ENCODE measurements around the gene ALG2. TPM values are rescaled to one million over a fixed set of nuclear protein-coding genes. Genes with fewer than 3 reads are reported as not detected.

Gene ALG2
- total RNA-seq, 4 donors from 2014 or later = 21.9 to 32.3 (median 25.4) TPM

- Histone ChIP-seq H3K4me1 (no peaks in the 10 kb centered on the region), H3K4me3 (no peak overlapping the region), H3K36me3 (no peaks in the 10 kb centered on the region), H3K9me3 (no peaks in the 10 kb centered on the region), H3K27ac (no peak overlapping the region), H3K27me3 (peaks cover 25% of the 10 kb centered on the region)
- no peak for ATAC-seq
- TF ChIP-seq POLR2AphosphoS5 (IDR thresholded peaks at IDR 0.05) (no peak), CTCF (IDR thresholded peaks at IDR 0.05) (no peak), POLR2A (IDR thresholded peaks at IDR 0.05) (no peak), EP300 (IDR thresholded peaks at IDR 0.05) (no peak)
- 64 to 87% methylated on average over 6 to 15 of the region's 15 CpGs for WGBS, 2 donors (ENCODE audit: low coverage in 1 of 2)
Measured at GRCh38 chr9:99171225-99172123, 50.3 kb downstream of the ALG2 start.

- Histone ChIP-seq H3K9me3 (no peaks in the 10 kb centered on the region), H3K4me1 (no peaks in the 10 kb centered on the region), H3K27ac (no peak overlapping the region), H3K27me3 (peaks cover 25% of the 10 kb centered on the region), H3K36me3 (no peaks in the 10 kb centered on the region), H3K4me3 (no peak overlapping the region)
- ATAC-seq = no peak
- TF ChIP-seq CTCF (IDR thresholded peaks at IDR 0.05) = no peak
- TF ChIP-seq EP300 (IDR thresholded peaks at IDR 0.05) = no peak
- TF ChIP-seq POLR2A (IDR thresholded peaks at IDR 0.05) = no peak
- TF ChIP-seq POLR2AphosphoS5 (IDR thresholded peaks at IDR 0.05) = no peak
- 33 to 49% methylated on average over 7 to 8 of the region's 10 CpGs for WGBS, 2 donors (ENCODE audit: low coverage in 1 of 2)
Measured at GRCh38 chr9:99169982-99170761, 51.6 kb downstream of the ALG2 start.

- ATAC-seq = no peak
- H3K4me3 ChIP-seq = no peak overlapping the region
- H3K27ac ChIP-seq = no peak overlapping the region
- H3K9me3 ChIP-seq = no peaks in the 10 kb centered on the region
- H3K4me1 ChIP-seq = no peaks in the 10 kb centered on the region
- H3K27me3 ChIP-seq = peaks cover 25% of the 10 kb centered on the region
- no peak for TF ChIP-seq CTCF (IDR thresholded peaks at IDR 0.05)
- TF ChIP-seq EP300 (IDR thresholded peaks at IDR 0.05) = no peak
- no peak for TF ChIP-seq POLR2A (IDR thresholded peaks at IDR 0.05)
- no peak for TF ChIP-seq POLR2AphosphoS5 (IDR thresholded peaks at IDR 0.05)
- 79% methylated on average over 2 of the region's 2 CpGs; no CpG with 5 or more reads in 1 of the 2 donors for WGBS, 2 donors (ENCODE audit: low coverage in 1 of 2)
- no peaks in the 10 kb centered on the region for H3K36me3 ChIP-seq
Measured at GRCh38 chr9:99169086-99169485, 52.7 kb downstream of the ALG2 start.

- no peaks in the 10 kb centered on the region for H3K9me3 ChIP-seq
- H3K27ac ChIP-seq = no peak overlapping the region
- no peak overlapping the region for H3K4me3 ChIP-seq
- ATAC-seq = no peak
- TF ChIP-seq POLR2A (IDR thresholded peaks at IDR 0.05) (no peak), CTCF (IDR thresholded peaks at IDR 0.05) (no peak), EP300 (IDR thresholded peaks at IDR 0.05) (no peak), POLR2AphosphoS5 (IDR thresholded peaks at IDR 0.05) (no peak)
- WGBS, 2 donors (ENCODE audit: low coverage in 1 of 2) = 68 to 100% methylated on average over 2 to 3 of the region's 3 CpGs
- no peaks in the 10 kb centered on the region for H3K36me3 ChIP-seq
- no peaks in the 10 kb centered on the region for H3K4me1 ChIP-seq
- peaks cover 25% of the 10 kb centered on the region for H3K27me3 ChIP-seq
Measured at GRCh38 chr9:99167694-99168093, 54.0 kb downstream of the ALG2 start.

Measured in gastroesophageal sphincter (tissue), 4 donors.